Activated CD4-positive, alpha-beta T cell treated with anti-CD3 and anti-CD28 coated beads, Interleukin-2, amount 10 ng/mL, durations not matched to agents 7 days and 5 days (primary cell): ENCODE data around the gene EXOC6B. TPM values are rescaled to one million over a fixed set of nuclear protein-coding genes. Genes with fewer than 3 reads are reported as not detected.

Experiments
- CTCF ChIA-PET: fragments of 350-600 bp; sonication (Branson Sonifier 250); formaldehyde crosslinking; loops from one replicate; lab custom pipeline; 2021; ENCODE audit warnings: antibody characterized with exemption; lab: Charles Lee
- POLR2A ChIA-PET: fragments of 350-600 bp; sonication (Branson Sonifier 250); formaldehyde crosslinking; loops from one replicate; lab custom pipeline; 2021; ENCODE audit warnings: antibody characterized with exemption; lab: Charles Lee
- DNase-seq: peaks from one replicate; pipeline ENCODE4 v3.0.0-alpha.2; 2020
- H3K27ac Mint-ChIP-seq: one replicate; pipeline ENCODE4 v1.8.0; 2021; ENCODE audit warnings: mild to moderate bottlenecking, moderate library complexity, mixed read lengths
- H3K27me3 Mint-ChIP-seq: one replicate; pipeline ENCODE4 v1.8.0; 2021; ENCODE audit warnings: mixed read lengths
- H3K36me3 Mint-ChIP-seq: one replicate; pipeline ENCODE4 v1.8.0; 2021; ENCODE audit warnings: low read depth, mixed read lengths
- H3K4me1 Mint-ChIP-seq: one replicate; pipeline ENCODE4 v1.8.0; 2021; ENCODE audit warnings: mixed read lengths
- H3K4me3 Mint-ChIP-seq: one replicate; pipeline ENCODE4 v1.8.0; 2021; ENCODE audit warnings: mild to moderate bottlenecking, moderate library complexity, mixed read lengths
- H3K9me3 Mint-ChIP-seq: one replicate; pipeline ENCODE4 v1.8.0; 2021; ENCODE audit warnings: mixed read lengths
- total RNA-seq, 2 experiments: library from RNA; stranded (reverse); gene quantifications; one replicate each; pipeline ENCODE4 v1.2.3, GENCODE V29; 2021

Gene EXOC6B
- total RNA-seq, 2 experiments from 2014 or later: 14.8 to 16.4 TPM

- H3K4me1 Mint-ChIP-seq: peaks cover 3% of the 10 kb centered on the region
- no peak overlapping the region for H3K27ac Mint-ChIP-seq
- H3K4me3 Mint-ChIP-seq: no peak overlapping the region
Observed at GRCh38 chr2:72139471-72139873, 686.4 kb downstream of the EXOC6B start.

GRCh38 chr2:72138921-72139381 lies 686.9 kb downstream of the EXOC6B start:
- ChIA-PET CTCF (interaction anchor here (0.6 kb wide), 1 partner anchor 14 kb away, joined by 3 read pairs; no protein-coding TSS in a partner anchor), POLR2A (no interaction called here)
- Mint-ChIP-seq H3K9me3 (no peaks in the 10 kb centered on the region), H3K36me3 (no peaks in the 10 kb centered on the region), H3K27ac (no peak overlapping the region), H3K27me3 (peaks cover 15% of the 10 kb centered on the region), H3K4me3 (no peak overlapping the region), H3K4me1 (peaks cover 3% of the 10 kb centered on the region)
- DNase-seq: no peak

More at GRCh38 chr2:72139471-72139873, 686.4 kb downstream of the EXOC6B start:
- ChIA-PET CTCF (interaction anchor here (0.6 kb wide), 1 partner anchor 15 kb away, joined by 3 read pairs; no protein-coding TSS in a partner anchor), POLR2A (no interaction called here)
- no peak for DNase-seq
- Mint-ChIP-seq H3K36me3 (no peaks in the 10 kb centered on the region), H3K9me3 (no peaks in the 10 kb centered on the region), H3K27me3 (peaks cover 18% of the 10 kb centered on the region)

GRCh38 chr2:72138011-72138881 lies 687.6 kb downstream of the EXOC6B start:
- ChIA-PET POLR2A (no interaction called here), CTCF (no interaction called here)
- no peak overlapping the region for H3K27ac Mint-ChIP-seq
- H3K9me3 Mint-ChIP-seq: no peaks in the 10 kb centered on the region
- DNase-seq: no peak
- peaks cover 9% of the 10 kb centered on the region for H3K27me3 Mint-ChIP-seq
- H3K4me3 Mint-ChIP-seq: no peak overlapping the region
- H3K36me3 Mint-ChIP-seq: no peaks in the 10 kb centered on the region
- peaks cover 3% of the 10 kb centered on the region for H3K4me1 Mint-ChIP-seq

- Mint-ChIP-seq H3K27ac (peak overlapping the region; percentile 46), H3K9me3 (no peaks in the 10 kb centered on the region), H3K4me3 (no peak overlapping the region), H3K27me3 (peaks cover 5% of the 10 kb centered on the region), H3K36me3 (no peaks in the 10 kb centered on the region), H3K4me1 (peaks cover 3% of the 10 kb centered on the region)
- ChIA-PET CTCF (no interaction called here), POLR2A (no interaction called here)
- DNase-seq: peak; percentile 60
Observed at GRCh38 chr2:72137498-72138010, 688.3 kb downstream of the EXOC6B start.

- ChIA-PET CTCF (no interaction called here), POLR2A (no interaction called here)
- peaks cover under 1% of the 10 kb centered on the region for H3K27me3 Mint-ChIP-seq
- no peak for DNase-seq
- H3K4me3 Mint-ChIP-seq: no peak overlapping the region
- H3K36me3 Mint-ChIP-seq: no peaks in the 10 kb centered on the region
- peaks cover 3% of the 10 kb centered on the region for H3K4me1 Mint-ChIP-seq
- H3K27ac Mint-ChIP-seq: no peak overlapping the region
- H3K9me3 Mint-ChIP-seq: no peaks in the 10 kb centered on the region
Observed at GRCh38 chr2:72136933-72137497, 688.8 kb downstream of the EXOC6B start.

GRCh38 chr2:72136331-72136730 lies 689.5 kb downstream of the EXOC6B start:
- Mint-ChIP-seq H3K27me3 (no peaks in the 10 kb centered on the region), H3K9me3 (no peaks in the 10 kb centered on the region), H3K4me1 (peaks cover 3% of the 10 kb centered on the region), H3K36me3 (no peaks in the 10 kb centered on the region), H3K27ac (no peak overlapping the region), H3K4me3 (no peak overlapping the region)
- POLR2A ChIA-PET: no interaction called here
- CTCF ChIA-PET: no interaction called here
- no peak for DNase-seq

- ChIA-PET CTCF (no interaction called here), POLR2A (no interaction called here)
- Mint-ChIP-seq H3K9me3 (no peaks in the 10 kb centered on the region), H3K27me3 (no peaks in the 10 kb centered on the region), H3K4me3 (no peak overlapping the region), H3K36me3 (no peaks in the 10 kb centered on the region), H3K4me1 (peaks cover 3% of the 10 kb centered on the region), H3K27ac (no peak overlapping the region)
- no peak for DNase-seq
Observed at GRCh38 chr2:72135921-72136320, 689.9 kb downstream of the EXOC6B start.

GRCh38 chr2:72134997-72135800 lies 690.6 kb downstream of the EXOC6B start:
- CTCF ChIA-PET: no interaction called here
- H3K36me3 Mint-ChIP-seq: no peaks in the 10 kb centered on the region
- H3K27me3 Mint-ChIP-seq: peaks cover 4% of the 10 kb centered on the region
- no peaks in the 10 kb centered on the region for H3K9me3 Mint-ChIP-seq
- DNase-seq: no peak
- H3K27ac Mint-ChIP-seq: no peak overlapping the region
- H3K4me1 Mint-ChIP-seq: peaks cover 3% of the 10 kb centered on the region
- H3K4me3 Mint-ChIP-seq: no peak overlapping the region
- POLR2A ChIA-PET: no interaction called here

GRCh38 chr2:72134408-72134996 lies 691.3 kb downstream of the EXOC6B start:
- Mint-ChIP-seq H3K4me1 (peaks cover 3% of the 10 kb centered on the region), H3K4me3 (no peak overlapping the region), H3K9me3 (no peaks in the 10 kb centered on the region), H3K27ac (no peak overlapping the region), H3K27me3 (peaks cover 9% of the 10 kb centered on the region), H3K36me3 (no peaks in the 10 kb centered on the region)
- POLR2A ChIA-PET: no interaction called here
- CTCF ChIA-PET: no interaction called here
- no peak for DNase-seq

GRCh38 chr2:72133721-72134407 lies 692.0 kb downstream of the EXOC6B start:
- CTCF ChIA-PET: no interaction called here
- Mint-ChIP-seq H3K4me3 (no peak overlapping the region), H3K27me3 (peaks cover 9% of the 10 kb centered on the region), H3K27ac (no peak overlapping the region), H3K4me1 (peaks cover 3% of the 10 kb centered on the region), H3K36me3 (no peaks in the 10 kb centered on the region), H3K9me3 (no peaks in the 10 kb centered on the region)
- POLR2A ChIA-PET: no interaction called here
- DNase-seq: no peak

GRCh38 chr2:72132981-72133720 lies 692.7 kb downstream of the EXOC6B start:
- H3K4me1 Mint-ChIP-seq: peaks cover 3% of the 10 kb centered on the region
- H3K36me3 Mint-ChIP-seq: no peaks in the 10 kb centered on the region
- no peak overlapping the region for H3K4me3 Mint-ChIP-seq
- H3K9me3 Mint-ChIP-seq: no peaks in the 10 kb centered on the region
- H3K27me3 Mint-ChIP-seq: peaks cover 9% of the 10 kb centered on the region
- no peak overlapping the region for H3K27ac Mint-ChIP-seq
- CTCF ChIA-PET: no interaction called here
- POLR2A ChIA-PET: no interaction called here
- no peak for DNase-seq
